ENCODE data around the gene ZDHHC11. TPM values are rescaled to one million over a fixed set of nuclear protein-coding genes. Genes with fewer than 3 reads are reported as not detected.
"Not testable (repeated sequence)": the region's sequence is repeated elsewhere in the genome, so short reads cannot be mapped to it uniquely, and the experiment has no call there.

Gene ZDHHC11
- total RNA-seq, 1 donor from 2014 or later: 40.1 TPM

DNA sequence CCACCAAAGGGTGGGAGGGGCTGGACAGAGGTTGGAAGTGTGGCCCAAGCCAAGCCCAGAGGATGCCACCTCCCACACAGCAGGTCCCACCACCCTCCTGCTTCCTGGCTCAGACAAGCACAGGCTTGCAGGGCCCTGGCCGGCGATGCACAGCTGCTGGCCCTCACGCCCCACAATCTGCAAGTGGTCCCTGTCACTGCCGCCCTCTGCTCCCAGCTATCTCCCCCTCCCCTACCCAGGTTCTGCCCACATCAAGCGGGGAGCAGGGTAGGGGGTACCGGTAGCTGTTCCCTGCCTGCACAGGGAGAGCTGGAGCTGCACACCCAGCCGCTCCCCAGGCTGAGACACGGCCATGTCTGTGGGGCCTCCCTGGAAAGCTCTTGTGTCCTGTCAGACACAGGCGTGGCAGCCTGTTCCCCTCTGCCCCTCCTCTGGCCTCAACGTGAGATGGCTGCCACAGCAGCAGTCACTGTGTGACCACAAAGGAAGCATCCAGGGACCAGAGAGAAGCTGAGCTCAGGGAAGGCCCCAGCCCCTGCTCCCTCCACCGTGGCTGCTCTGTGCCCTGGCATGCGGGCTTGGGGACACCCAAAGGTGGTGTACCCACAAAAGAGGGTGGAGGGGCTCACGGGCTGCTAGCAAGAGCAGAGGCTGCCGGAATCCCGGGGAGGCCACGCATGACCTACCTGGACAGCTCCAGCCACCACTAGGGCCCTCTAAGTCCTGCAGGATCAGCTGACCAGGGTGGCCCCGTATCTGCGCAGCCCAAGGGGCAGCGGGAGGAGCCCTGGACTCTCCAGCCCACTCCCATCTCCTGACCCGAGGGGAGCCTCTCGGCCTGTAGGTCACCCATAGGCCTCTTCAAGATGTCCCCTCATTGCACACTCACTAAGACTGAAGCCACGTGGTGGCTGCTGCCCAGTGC lies 10.9 kb upstream of the ZDHHC11 start:
- intact Hi-C loops (cut with micrococcal nuclease): no loop called here
- ATAC-seq (no peak), DNase-seq (no peak)

DNA sequence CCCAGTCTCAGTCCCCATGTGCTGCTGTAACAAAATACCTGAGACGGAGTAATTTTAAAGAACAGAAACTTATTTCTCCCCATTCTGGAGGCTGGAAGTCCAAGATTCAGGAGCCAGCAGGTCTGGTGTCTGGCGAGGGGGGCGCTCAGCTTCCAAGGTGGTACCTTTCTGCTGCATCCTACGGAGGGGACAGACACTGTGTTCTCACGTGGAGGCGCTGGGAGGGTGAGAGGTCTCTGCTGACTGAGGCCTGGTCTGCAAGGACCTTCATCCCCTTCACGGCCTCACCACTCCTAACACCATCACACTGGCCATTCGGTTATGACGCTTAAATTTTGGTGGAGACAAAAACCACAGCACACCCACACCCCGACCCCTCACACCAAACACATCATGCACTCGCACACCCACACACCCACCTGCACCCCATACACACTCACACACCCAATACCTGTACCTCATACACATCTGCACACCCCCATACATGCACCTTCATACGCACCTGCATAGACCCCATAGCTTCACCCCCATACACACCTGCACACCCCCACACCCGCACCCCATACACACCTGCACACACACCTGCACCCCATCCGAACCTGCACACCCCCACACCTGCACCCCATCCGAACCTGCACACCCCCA lies 9.8 kb upstream of the ZDHHC11 start:
- no peak for ATAC-seq
- intact Hi-C loops (cut with micrococcal nuclease): no loop called here
- no peak for DNase-seq

DNA sequence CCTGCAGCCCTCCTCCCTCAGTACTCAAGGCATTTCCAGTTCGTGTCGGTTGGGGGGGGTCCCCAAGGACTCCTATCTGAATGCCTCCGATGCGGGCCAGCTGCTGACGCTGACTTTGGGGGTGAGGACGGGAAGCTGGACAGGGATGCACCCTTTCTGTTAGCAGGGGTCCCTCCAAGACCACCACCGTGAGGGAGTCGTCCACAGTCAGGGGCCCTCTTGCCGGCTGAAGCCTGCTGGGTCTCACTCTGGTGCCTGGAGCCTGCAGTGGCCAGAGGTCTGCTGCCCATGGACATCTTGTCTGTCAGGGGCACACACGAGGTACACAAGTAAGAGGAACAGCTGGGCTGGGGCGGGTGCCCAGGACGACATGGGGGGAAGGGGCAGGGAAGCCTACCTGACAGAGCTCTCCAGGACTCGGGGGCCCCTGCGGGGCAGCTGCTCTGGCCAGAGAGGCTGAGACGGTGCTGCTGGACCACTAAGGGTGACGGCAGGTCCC lies 9.1 kb upstream of the ZDHHC11 start:
- DNase-seq: no peak
- intact Hi-C loops (cut with micrococcal nuclease): no loop called here
- ATAC-seq: no peak

DNA sequence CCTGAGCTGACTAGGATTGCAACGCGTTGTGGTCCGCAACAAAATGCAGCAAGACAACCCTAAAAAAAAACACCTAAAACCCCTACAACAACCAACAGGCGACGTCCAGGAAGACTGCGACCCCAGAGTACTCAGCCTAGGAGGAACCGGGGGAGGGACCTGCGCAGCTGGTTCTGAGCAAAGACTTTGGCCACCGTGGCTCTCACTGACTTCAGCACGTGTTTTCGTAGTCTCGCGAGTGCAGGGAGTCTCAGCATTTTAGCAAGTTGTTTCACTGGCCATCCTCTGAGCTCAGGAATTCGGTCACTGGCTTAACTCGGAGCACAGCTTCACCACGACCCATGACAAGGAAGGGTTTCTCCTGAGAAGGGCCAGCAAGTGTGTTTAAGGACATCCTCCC lies 8.6 kb upstream of the ZDHHC11 start:
- DNase-seq (peak; percentile 36), ATAC-seq (no peak)
- intact Hi-C loops (cut with micrococcal nuclease): no loop called here

DNA sequence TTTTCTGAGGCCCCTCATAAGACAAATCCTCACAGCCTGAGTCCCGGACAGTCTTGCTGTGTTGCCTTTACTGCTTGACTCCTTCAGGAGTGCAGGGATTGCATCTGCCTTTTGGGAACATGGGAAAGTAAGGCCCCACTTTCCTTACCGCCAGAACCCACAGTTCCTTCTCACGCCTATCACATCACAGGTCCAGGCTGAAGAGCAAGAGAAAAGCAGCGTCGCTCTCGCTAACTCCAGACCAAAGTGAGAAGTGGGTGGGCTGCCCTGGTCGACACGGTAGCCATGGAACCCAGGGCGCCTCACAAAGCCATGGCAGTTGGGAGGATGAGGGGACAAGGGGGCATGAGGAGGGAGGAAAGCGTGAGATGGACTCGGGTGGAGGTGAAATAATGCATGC lies 7.9 kb upstream of the ZDHHC11 start:
- intact Hi-C loops (cut with micrococcal nuclease): no loop called here
- DNase-seq (no peak), ATAC-seq (no peak)

DNA sequence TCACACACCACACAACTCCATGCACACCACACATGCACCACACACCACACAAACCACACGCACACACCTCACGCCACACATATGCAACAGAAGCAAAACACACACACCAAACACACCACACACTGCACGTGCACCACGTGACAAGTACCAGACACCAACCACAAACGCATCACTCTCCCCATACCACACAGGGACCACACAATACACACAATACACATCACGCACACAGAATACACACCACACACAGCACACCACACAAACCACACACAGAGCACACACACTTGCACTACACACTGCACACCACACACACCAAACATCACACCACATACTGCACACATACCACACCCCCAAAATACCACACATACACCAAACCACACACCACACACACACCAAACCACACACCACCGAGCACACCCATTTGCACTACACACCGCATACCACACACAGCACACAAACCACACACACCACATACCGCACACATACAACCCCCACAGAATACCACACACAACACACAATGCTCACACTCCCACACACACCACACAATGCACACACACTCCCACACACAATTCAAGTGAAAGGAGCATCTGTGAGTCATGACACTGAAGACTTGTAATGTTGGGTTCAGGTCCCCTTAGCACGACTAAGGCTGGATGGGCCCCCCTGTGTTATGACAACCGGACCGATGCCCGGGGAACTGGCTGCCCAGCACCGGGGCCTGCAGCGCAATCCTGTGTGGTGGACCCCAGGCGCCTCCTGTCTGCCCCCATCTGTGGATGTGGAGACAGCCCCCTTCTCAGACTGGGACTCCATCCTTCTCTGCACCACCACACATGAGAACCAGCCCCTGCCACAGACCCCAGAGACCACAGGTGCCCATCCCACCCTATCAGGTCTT lies 6.0 kb upstream of the ZDHHC11 start:
- intact Hi-C loops (cut with micrococcal nuclease): no loop called here
- ATAC-seq (no peak), DNase-seq (no peak)

DNA sequence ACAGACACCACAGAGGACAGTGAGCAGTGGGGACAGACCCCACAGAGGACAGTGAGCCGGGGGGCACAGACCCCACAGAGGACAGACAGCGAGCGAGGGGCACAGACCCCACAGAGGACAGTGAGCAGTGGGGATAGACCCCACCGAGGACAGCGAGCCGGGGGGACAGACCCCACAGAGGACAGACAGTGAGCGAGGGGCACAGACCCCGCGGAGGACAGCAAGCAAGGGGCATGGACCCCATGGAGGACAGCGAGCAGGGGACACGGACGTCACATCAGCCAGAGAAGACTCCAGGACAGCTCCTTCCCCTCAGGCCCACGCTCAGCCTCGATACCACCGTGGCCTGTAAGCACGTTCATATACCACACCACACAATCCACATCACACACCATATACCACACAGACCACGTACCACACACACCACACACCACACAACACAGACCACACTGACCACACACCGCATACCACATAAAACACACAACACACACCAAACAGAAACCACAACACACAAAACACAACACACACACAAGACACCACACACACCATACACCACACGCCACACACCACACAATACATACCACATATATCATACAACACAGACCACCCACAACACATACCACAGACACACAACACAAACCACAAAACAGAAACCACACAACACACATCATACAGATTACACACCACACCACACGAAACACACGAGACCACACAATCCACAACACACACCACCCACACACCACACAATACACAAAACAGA lies 5.2 kb upstream of the ZDHHC11 start:
- ATAC-seq (no peak), DNase-seq (no peak)

DNA sequence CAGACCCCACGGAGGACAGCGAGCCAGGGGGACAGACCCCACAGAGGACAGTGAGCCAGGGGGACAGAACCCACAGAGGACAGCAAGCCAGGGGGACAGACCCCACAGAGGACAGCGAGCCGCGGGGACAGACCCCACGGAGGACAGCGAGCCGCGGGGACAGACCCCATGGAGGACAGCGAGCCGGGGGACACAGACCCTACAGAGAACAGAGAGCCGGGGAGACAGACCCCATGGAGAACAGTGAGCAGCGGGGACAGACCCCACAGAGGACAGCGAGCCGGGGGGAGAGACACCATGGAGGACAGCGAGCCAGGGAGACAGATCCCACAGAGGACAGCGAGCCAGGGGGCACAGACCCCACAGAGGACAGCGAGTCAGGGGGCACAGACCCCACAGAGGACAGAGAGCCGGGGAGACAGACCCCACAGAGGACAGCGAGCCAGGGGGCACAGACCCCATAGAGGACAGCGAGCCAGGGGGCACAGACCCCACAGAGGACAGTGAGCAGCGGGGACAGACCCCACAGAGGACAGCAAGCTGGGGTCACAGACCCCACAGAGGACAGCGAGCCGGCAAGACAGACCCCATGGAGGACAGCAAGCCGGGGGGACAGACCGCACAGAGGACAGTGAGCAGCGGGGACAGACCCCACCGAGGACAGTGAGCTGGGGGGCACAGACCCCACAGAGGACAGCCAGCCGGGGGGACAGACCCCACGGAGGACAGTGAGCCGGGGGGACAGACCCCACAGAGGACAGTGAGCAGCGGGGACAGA lies 4.4 kb upstream of the ZDHHC11 start:
- ATAC-seq (no peak), DNase-seq (no peak)
- intact Hi-C loops (cut with micrococcal nuclease): no loop called here

More for the DNA sequence above, 5.2 kb upstream of the ZDHHC11 start:
- intact Hi-C loops (cut with micrococcal nuclease): no loop called here

DNA sequence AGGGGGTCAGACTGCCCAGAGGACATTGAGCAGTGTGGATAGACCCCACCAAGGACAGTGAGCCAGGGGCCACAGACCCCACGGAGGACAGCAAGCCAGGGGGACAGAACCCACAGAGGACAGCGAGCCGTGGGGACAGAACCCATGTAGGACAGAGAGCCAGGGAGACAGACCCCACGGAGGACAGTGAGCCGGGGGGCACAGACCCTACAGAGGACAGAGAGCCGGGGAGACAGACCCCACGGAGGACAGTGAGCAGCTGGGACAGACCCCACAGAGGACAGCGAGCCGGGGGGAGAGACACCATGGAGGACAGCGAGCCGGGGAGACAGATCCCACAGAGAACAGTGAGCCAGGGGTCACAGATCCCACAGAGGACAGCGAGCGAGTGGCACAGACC lies 3.4 kb upstream of the ZDHHC11 start:
- intact Hi-C loops (cut with micrococcal nuclease): no loop called here
- ATAC-seq (no peak), DNase-seq (no peak)

DNA sequence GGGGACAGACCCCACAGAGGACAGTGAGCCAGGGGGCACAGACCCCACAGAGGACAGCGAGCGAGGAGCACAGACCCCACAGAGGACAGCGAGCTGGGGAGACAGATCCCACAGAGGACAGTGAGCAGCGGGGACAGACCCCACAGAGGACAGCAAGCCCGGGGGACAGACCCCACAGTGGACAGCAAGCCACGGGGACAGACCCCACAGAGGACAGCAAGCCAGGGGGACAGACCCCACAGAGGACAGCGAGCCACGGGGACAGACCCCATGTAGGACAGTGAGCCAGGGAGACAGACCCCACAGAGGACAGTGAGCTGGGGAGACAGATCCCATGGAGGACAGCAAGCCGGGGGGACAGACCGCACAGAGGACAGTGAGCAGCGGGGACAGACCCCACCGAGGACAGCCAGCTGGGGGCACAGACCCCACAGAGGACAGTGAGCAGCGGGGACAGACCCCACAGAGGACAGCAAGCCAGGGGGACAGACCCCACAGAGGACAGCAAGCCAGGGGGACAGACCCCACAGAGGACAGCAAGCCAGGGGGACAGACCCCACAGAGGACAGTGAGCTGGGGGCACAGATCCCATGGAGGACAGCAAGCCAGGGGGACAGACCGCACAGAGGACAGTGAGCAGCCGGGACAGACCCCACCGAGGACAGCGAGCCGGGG lies 2.8 kb upstream of the ZDHHC11 start:
- intact Hi-C loops (cut with micrococcal nuclease); ATAC-seq; DNase-seq: not testable (repeated sequence)

DNA sequence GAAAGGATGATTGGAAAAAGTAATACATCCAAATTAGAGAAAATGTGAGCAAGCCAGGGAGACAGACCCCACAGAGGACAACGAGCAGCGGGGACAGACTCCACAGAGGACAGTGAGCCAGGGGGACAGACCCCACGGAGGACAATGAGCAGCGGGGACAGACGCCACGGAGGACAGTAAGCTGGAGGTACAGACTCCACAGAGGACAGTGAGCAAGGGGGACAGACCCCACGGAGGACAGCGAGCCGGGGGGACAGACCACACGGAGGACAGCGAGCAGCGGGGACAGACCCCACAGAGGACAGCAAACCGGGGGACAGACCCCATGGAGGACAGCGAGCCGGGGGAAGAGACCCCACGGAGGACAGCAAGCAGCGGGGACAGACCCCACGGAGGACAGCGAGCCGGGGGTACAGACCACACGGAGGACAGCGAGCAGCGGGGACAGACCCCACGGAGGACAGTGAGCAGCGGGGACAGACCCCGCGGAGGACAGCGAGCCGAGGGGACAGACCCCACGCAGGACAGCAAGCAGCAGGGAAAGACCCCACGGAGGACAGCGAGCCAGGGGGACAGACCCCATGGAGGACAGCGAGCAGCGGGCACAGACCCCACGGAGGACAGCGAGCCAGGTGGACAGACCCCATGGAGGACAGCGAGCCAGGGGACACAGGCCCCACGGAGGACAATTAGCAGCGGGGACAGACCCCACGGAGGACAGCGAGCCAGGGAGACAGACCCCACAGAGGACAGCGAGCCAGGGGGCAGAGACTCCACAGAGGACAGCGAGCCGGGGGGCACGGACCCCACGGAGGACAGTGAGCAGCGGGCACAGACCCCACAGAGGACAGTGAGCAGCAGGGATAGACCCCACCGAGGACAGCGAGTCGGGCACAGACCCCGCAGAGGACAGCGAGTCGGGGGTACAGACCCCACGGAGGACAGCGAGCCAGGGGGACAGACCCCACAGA lies 1.9 kb upstream of the ZDHHC11 start:
- no peak for ATAC-seq
- DNase-seq: no peak
- intact Hi-C loops (cut with micrococcal nuclease): no loop called here

DNA sequence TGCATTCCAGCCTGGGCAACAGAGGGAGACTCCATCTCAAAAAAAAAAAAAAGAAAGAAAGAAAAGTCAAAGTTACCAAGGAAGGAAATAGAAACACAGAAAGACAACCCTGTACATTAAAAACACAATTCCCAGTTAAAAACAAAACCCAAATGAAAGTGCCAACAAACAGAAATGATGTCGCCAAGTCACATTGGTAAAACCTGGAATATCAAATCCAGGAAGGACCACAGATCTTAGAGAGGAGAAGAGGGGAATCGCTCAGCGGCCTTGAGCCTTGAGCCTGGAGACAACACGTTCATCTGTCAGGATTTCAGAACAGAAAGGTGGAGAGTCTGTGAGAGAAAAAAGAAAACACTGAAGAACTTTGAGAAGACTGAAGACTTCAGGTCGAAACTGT lies 1.2 kb upstream of the ZDHHC11 start:
- no peak for ATAC-seq
- no peak for DNase-seq
- intact Hi-C loops (cut with micrococcal nuclease): no loop called here

DNA sequence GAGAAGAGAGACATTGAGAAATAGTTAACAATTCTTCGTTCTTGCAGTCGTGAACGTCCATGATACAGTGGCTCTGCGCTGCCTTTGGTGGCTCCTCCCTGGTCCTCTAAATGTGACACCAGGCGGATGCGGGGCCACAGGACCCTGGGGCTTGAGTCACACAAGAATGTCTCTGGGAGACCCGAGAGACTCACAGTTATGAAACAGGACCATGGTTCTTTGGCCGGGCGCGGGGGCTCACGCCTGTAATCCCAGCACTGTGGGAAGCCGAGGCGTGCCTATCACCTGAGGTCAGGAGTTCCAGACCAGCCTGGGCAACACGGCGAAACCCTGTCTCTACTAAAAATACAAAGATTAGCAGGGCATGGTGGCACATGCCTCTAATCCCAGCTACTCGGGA lies 767 bp upstream of the ZDHHC11 start:
- intact Hi-C loops (cut with micrococcal nuclease): no loop called here
- ATAC-seq: no peak
- DNase-seq: no peak

DNA sequence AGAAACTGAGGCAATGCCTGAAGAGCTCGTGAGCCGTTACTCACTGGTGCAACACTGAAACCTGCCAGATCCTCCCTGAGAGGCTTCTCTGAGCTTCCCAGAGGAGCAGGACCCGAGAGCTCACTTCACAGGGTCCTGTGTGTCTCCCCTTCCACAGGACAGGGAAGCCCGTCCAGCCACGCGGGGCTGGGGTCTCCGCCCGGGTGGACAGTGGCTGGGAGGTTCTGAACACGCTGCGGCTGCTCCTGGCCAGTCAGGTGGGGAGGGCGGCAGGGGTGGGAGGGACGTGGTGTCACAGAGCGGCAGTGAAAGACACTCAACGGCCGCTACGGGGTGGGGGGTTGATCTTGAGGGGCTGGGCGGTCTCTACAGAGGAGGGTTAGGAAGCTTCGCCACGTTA lies 290 bp upstream of the ZDHHC11 start:
- intact Hi-C loops (cut with micrococcal nuclease): no loop called here
- ATAC-seq: no peak
- DNase-seq: no peak

DNA sequence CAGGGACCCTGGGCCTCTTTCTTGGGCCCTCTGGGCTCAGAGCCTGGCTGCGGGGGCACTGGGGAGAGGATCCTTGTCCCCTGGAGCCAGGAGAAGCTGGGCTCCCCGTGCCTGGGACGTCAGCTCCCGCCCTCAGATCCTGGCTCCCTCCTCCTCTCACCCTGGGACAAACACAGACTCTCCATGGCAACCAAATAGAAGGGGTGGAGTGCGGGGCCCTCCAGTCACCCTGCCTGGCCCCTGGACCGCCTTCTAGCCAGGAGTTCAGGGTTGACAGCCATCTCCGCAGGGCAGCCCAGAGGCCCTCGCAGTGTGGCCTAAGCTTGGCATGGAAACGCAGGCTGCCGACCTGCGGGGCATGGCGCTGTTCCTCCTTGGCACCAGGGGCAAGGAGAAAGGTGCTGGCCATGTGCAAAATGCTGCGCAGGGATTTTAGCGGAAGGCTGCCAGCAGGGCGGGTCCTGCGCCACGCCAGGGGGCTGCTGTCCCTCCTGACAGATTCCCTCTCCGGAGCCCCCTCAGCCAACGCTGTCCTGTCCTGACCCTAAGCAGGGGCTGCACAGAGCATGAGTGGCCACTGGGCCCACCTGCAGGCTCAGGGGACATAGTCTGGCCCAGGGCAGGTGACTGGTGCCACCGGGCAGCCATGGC lies 1.0 kb downstream of the ZDHHC11 start:
- DNase-seq: peak; percentile 58
- intact Hi-C loops (cut with micrococcal nuclease): no loop called here
- peak; percentile 67 for ATAC-seq

DNA sequence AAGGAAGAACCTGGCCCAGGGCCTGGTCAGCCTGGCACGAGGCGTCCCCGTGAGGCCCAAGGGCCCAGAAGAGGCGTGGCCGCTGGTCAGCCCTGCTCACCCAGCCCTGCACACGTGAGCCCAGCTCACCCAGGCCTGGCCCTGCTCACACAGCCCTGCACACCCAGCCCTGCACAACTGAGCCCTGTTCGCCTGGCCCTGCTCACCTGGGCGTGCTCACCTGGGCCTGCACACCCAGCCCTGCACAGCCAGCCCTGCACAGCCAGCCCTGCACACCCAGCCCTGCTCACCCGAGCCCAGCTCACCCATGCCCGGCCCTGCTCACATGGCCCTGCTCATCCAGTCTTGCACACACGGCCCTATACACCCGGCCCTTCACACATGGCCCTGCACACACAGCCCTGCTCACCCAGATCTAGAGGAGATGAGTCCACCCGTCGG lies 2.1 kb downstream of the ZDHHC11 start:
- ATAC-seq (peak; percentile 4), DNase-seq (peak; percentile 46)
- intact Hi-C loops (cut with micrococcal nuclease): no loop called here

Measured in left ventricle myocardium superior (tissue), 1 donor.